ENCODE results near the gene CLCN6. TPM values are rescaled to one million over a fixed set of nuclear protein-coding genes. Genes with fewer than 3 reads are reported as not detected.

Gene CLCN6
- total and polyA plus RNA-seq, 2 donors (not counting 1 experiment from before 2014, with no cell fraction given), result 35.0 to 99.8 TPM

DNA sequence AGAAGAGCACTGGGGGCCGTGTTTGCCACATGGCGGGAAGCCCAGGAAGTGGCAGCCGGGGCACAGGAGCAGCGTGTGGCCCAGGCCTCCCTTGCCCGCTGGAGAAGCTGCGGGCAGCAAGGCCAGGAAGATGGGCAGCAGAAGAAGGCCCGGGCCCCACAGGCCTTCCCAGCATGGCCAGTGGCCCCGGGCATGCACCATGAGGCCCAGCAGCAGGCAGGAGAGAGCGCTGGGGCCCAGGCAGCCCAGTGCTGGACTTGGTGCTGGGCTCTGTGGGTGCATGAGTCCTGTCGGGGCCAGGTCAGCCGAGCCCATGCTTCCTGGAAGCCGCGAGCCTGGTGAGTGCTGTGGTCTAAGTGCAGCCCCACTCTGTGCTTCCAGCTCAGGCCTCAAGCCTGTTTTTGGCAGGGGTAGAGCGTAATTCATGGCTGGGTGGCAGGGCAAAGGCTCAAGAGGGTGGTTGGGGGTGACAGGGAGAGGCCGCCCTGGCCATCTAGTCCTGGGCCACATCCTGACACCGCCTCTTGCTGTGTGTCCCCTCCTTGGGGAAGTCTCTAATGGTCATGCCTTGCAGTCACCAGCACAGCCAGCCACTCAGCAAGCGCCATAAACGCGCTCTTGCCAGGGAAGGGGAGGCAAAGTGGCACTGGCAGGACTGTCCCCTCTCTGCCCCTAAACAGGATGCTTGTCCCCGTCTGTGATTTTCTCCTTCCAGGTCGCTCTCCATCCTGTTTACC lies 21.6 kb upstream of the CLCN6 start:
- Histone ChIP-seq H3K36me3 (replicated peaks in 1 of 2; ENCODE audit: control extremely low read depth in 1 of 2, control insufficient read depth in 1 of 2, extremely low read depth in 1 of 2, insufficient read depth in 2 of 2, low read length in 1 of 2) (peaks cover 0 to under 1% of the 10 kb centered on the region in 2 experiments), H3K27ac (ENCODE audit: low read length in 2 of 2) (peak overlapping the region in 1 of 2 donors; percentile 26), H3K4me3 (ENCODE audit: control extremely low read depth in 1 of 5, extremely low read depth in 1 of 5, insufficient read depth in 1 of 5, low read depth in 2 of 5, low read length in 4 of 5) (peak overlapping the region in 4 of 5 experiments; percentile 23 to 50 (median 36)), H3K4me2 (replicated peaks; ENCODE audit: low read depth, low read length, poor library complexity, severe bottlenecking) (peak overlapping the region; percentile 86), H3K9me3 (ENCODE audit: control extremely low read depth in 1 of 3, control insufficient read depth in 2 of 3, insufficient read depth in 1 of 3, low read length in 2 of 3) (no peaks in the 10 kb centered on the region), H3K27me3 (replicated peaks in 1 of 4; ENCODE audit: control extremely low read depth in 1 of 4, control insufficient read depth in 3 of 4, insufficient read depth in 4 of 4, low read length in 3 of 4) (no peaks in the 10 kb centered on the region), H3K9ac (ENCODE audit: low read length) (peak overlapping the region; percentile 53), H3K4me1 (ENCODE audit: control insufficient read depth in 2 of 2, insufficient read depth in 2 of 2, low read length in 2 of 2) (peaks cover 19 to 23% of the 10 kb centered on the region in 2 donors), H3K79me2 (ENCODE audit: control insufficient read depth, insufficient read depth, low read length) (no peaks in the 10 kb centered on the region), H2AFZ (ENCODE audit: insufficient read depth, low read depth, low read length, poor library complexity, severe bottlenecking) (peak overlapping the region; percentile 53), H4K20me1 (ENCODE audit: control insufficient read depth, insufficient read depth, low read length, poor library complexity, severe bottlenecking) (no peaks in the 10 kb centered on the region)
- Mint-ChIP-seq H3K27ac (no peak overlapping the region), H3K9me3 (ENCODE audit: insufficient read depth) (no peaks in the 10 kb centered on the region), H3K27me3 (no peaks in the 10 kb centered on the region), H3K4me1 (peaks cover 26% of the 10 kb centered on the region), H3K4me3 (peak overlapping the region; percentile 68)
- TF ChIP-seq EZH2 (IDR thresholded peaks at IDR 0.05; ENCODE audit: borderline replicate concordance, insufficient read depth, low read depth, low read length, poor library complexity, severe bottlenecking), result no peak
- TF ChIP-seq, protein P1, sequence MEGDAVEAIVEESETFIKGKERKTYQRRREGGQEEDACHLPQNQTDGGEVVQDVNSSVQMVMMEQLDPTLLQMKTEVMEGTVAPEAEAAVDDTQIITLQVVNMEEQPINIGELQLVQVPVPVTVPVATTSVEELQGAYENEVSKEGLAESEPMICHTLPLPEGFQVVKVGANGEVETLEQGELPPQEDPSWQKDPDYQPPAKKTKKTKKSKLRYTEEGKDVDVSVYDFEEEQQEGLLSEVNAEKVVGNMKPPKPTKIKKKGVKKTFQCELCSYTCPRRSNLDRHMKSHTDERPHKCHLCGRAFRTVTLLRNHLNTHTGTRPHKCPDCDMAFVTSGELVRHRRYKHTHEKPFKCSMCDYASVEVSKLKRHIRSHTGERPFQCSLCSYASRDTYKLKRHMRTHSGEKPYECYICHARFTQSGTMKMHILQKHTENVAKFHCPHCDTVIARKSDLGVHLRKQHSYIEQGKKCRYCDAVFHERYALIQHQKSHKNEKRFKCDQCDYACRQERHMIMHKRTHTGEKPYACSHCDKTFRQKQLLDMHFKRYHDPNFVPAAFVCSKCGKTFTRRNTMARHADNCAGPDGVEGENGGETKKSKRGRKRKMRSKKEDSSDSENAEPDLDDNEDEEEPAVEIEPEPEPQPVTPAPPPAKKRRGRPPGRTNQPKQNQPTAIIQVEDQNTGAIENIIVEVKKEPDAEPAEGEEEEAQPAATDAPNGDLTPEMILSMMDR (IDR thresholded peaks at IDR 0.05), result no peak
- intact Hi-C loops (cut with micrococcal nuclease), result loop anchor here (2.0 kb wide), 1 partner anchor 30 kb away; no protein-coding TSS in a partner anchor
- 76% methylated on average over 18 of the region's 21 CpGs for WGBS (ENCODE audit: insufficient coverage)
- CTCF ChIA-PET, result interaction anchor here (0.6 to 3.9 kb wide), 12 partner anchors 10 to 1580 kb away, joined by 3 to 26 read pairs (median 3); partner anchors contain the start of genes CLCN6 and MTHFR
- ATAC-seq (ENCODE audit: low read depth) (no peak), DNase-seq (no peak)
- POLR2A ChIA-PET, result no interaction called here

Data from B cell (primary cell).